Prostate gland (tissue), 2 donors: ENCODE data around the gene ELK4.

ENCODE experiments used
- POLR2A ChIP-seq: fragments of 450-650 bp; IDR thresholded peaks from one replicate; pipeline ENCODE4 v1.6.1; 2016; ENCODE audit warnings: antibody characterized with exemption, mild to moderate bottlenecking
- POLR2AphosphoS5 ChIP-seq: sonication (generic); formaldehyde crosslinking; IDR thresholded peaks from one replicate; pipeline ENCODE4 v1.6.1; 2017; ENCODE audit warnings: antibody characterized with exemption
- TF ChIP-seq, protein P1 (sequence below), 4 experiments: fragments of 200-600 bp in 2 of 4; fragments of 450-650 bp in 2 of 4; sonication (generic) in 2 of 4; IDR thresholded peaks; 1 replicate in 3 of 4; 2 replicates in 1 of 4; pipeline ENCODE4 v1.5.1; 2016 to 2019; ENCODE audit warnings: antibody characterized with exemption in 4 of 4, mild to moderate bottlenecking in 2 of 4, moderate library complexity in 2 of 4

DNA sequence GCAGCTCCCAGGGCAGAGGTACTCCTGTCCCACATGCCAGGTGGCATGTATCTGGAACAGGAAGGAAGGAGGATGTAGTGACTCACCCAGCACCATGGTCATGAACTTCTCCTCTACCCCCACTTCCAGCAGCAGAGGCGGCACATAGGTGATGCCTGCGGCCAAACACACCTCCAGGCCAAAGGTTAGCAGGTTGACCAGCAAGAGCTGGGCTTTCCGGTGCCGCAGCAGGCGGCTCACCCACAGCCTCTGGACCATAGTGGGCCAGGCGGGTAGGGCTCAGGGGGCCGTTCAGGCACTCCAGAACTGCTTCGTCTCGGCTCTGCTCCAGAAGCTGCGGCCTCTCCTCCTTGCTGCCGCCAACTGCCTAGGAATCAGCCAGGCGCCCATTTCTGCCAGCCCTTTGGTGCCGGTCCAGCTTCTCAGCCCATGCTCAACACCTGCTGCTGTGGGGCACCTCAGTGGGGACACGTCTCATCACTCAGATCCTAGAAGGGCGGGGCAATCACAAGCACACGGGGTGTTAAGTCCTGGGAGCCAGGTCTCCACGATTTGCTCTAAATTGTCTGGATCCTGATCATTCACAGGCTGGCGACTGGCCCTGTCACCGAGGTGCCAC lies 32.7 kb upstream of the ELK4 start:
- TF ChIP-seq, protein P1, sequence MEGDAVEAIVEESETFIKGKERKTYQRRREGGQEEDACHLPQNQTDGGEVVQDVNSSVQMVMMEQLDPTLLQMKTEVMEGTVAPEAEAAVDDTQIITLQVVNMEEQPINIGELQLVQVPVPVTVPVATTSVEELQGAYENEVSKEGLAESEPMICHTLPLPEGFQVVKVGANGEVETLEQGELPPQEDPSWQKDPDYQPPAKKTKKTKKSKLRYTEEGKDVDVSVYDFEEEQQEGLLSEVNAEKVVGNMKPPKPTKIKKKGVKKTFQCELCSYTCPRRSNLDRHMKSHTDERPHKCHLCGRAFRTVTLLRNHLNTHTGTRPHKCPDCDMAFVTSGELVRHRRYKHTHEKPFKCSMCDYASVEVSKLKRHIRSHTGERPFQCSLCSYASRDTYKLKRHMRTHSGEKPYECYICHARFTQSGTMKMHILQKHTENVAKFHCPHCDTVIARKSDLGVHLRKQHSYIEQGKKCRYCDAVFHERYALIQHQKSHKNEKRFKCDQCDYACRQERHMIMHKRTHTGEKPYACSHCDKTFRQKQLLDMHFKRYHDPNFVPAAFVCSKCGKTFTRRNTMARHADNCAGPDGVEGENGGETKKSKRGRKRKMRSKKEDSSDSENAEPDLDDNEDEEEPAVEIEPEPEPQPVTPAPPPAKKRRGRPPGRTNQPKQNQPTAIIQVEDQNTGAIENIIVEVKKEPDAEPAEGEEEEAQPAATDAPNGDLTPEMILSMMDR (IDR thresholded peaks at IDR 0.05), result no peak
- TF ChIP-seq POLR2AphosphoS5 (no peak), POLR2A (no peak)
